OCI-LY7 (cell line): ENCODE results near the gene CNIH3. TPM values are rescaled to one million over a fixed set of nuclear protein-coding genes. Genes with fewer than 3 reads are reported as not detected.
"Not testable (repeated sequence)": the region's sequence is repeated elsewhere in the genome, so short reads cannot be mapped to it uniquely, and the experiment has no call there.

Source experiments
- BruUV-seq: library from RNA; stranded (reverse); fragments of 400-500 nt; replicated peaks from 2 replicates; lab custom pipeline; 2021; lab: Mats Ljungman, UMichigan
- CTCF ChIA-PET: fragments of 300-600 bp; sonication (Branson Sonifier 250); formaldehyde crosslinking; loops from one replicate; lab custom pipeline; 2022; ENCODE audit warnings: antibody characterized with exemption; ENCODE audit not compliant: unreplicated experiment; lab: Charles Lee
- POLR2A ChIA-PET: fragments of 300-600 bp; sonication (Branson Sonifier 250); formaldehyde crosslinking; loops from one replicate; lab custom pipeline; 2022; ENCODE audit warnings: antibody characterized with exemption; lab: Charles Lee
- DNase-seq: peaks from one replicate; pipeline ENCODE4 v3.0.0-alpha.2; 2015; ENCODE audit warnings: low spot score
- H2AFZ ChIP-seq: fragments of 200-600 bp; sonication (generic), shearing (Covaris generic); 2 replicates; pipeline ENCODE4 v1.6.1; 2014; ENCODE audit warnings: mild to moderate bottlenecking, antibody characterized with exemption, low read length, moderate library complexity
- H3K27ac ChIP-seq: fragments of 200-600 bp; sonication (generic); 2 replicates; pipeline ENCODE4 v1.5.1; 2014; ENCODE audit warnings: mixed run types, low read depth, mild to moderate bottlenecking, moderate library complexity, low read length, inconsistent platforms; ENCODE audit not compliant: poor library complexity, severe bottlenecking
- H3K36me3 ChIP-seq: fragments of 200-600 bp; sonication (generic); 2 replicates; pipeline ENCODE4 v1.6.1; 2014; ENCODE audit warnings: mild to moderate bottlenecking, antibody characterized with exemption, low read length, moderate library complexity, mixed read lengths; ENCODE audit not compliant: insufficient read depth
- H3K4me1 ChIP-seq: fragments of 200-600 bp; sonication (generic); 2 replicates; pipeline ENCODE4 v1.5.1; 2014; ENCODE audit warnings: mild to moderate bottlenecking, low read length; ENCODE audit not compliant: insufficient read depth, poor library complexity, severe bottlenecking
- H3K4me2 ChIP-seq: fragments of 200-600 bp; sonication (generic); 2 replicates; pipeline ENCODE4 v1.6.1; 2014; ENCODE audit warnings: mild to moderate bottlenecking, low read length
- H3K4me3 ChIP-seq: fragments of 200-600 bp; sonication (generic); 2 replicates; pipeline ENCODE4 v1.5.1; 2014; ENCODE audit warnings: mild to moderate bottlenecking, low read depth, low read length; ENCODE audit not compliant: poor library complexity, severe bottlenecking
- H3K79me2 ChIP-seq: fragments of 200-600 bp; sonication (generic); 2 replicates; pipeline ENCODE4 v1.6.1; 2016; ENCODE audit warnings: low read depth, mild to moderate bottlenecking, low read length, moderate library complexity, mixed read lengths; ENCODE audit not compliant: insufficient read depth
- H3K9me2 ChIP-seq: fragments of 200-600 bp; sonication (generic); 2 replicates; pipeline ENCODE4 v1.6.1; 2016; ENCODE audit warnings: mild to moderate bottlenecking, low read length, mixed read lengths; ENCODE audit not compliant: insufficient read depth
- H3K9me3 ChIP-seq: fragments of 200-600 bp; sonication (generic); 2 replicates; pipeline ENCODE4 v1.6.1; 2014; ENCODE audit warnings: mild to moderate bottlenecking, mixed run types, low read length, mixed read lengths
- H4K20me1 ChIP-seq: fragments of 200-600 bp; sonication (generic); 2 replicates; pipeline ENCODE4 v1.6.1; 2014; ENCODE audit warnings: mild to moderate bottlenecking, antibody characterized with exemption, low read length, moderate library complexity, mixed read lengths; ENCODE audit not compliant: insufficient read depth
- CTCF ChIP-seq: fragments of 200-600 bp; sonication (generic); conservative IDR thresholded peaks from 2 replicates; pipeline ENCODE4 v1.5.1; 2014; ENCODE audit warnings: mild to moderate bottlenecking, antibody characterized with exemption, low read length, moderate library complexity, mixed read lengths
- EZH2phosphoT487 ChIP-seq: fragments of 200-600 bp; sonication (generic); IDR thresholded peaks from 2 replicates; pipeline ENCODE4 v1.6.1; 2018; ENCODE audit warnings: low read depth, borderline replicate concordance, mild to moderate bottlenecking, mixed run types, antibody characterized with exemption, low read length, moderate library complexity, mixed read lengths
- intact Hi-C: fragments of 100-400 bp; cut with micrococcal nuclease; formaldehyde crosslinking; loops from one replicate; pipeline ENCODE4 v1.10.0; 2022; ENCODE audit not compliant: unreplicated experiment
- total RNA-seq, 2 experiments: library from RNA; depleted of rRNA in 1 of 2; stranded (reverse); fragments of >200 nt in 1 of 2; shearing (Covaris generic) in 1 of 2; gene quantifications; 2 replicates each; pipeline ENCODE4 v1.2.3, GENCODE V29; 2014 to 2022

CNIH3 gene
- total RNA-seq, 2 experiments from 2014 or later: 1.9 to 2.4 TPM

- H3K4me2 ChIP-seq: no peak overlapping the region
- H2AFZ ChIP-seq: no peak overlapping the region
- intact Hi-C loops: no loop called here
- H3K9me3 ChIP-seq: no peaks in the 10 kb centered on the region
- no peaks in the 10 kb centered on the region for H3K79me2 ChIP-seq
- DNase-seq: no peak
- H3K9me2 ChIP-seq: no peaks in the 10 kb centered on the region
- H3K4me3 ChIP-seq: no peak overlapping the region
- H3K27ac ChIP-seq: no peak overlapping the region
- no peaks in the 10 kb centered on the region for H3K36me3 ChIP-seq
- ChIA-PET CTCF (no interaction called here), POLR2A (no interaction called here)
- H3K4me1 ChIP-seq: no peaks in the 10 kb centered on the region
- TF ChIP-seq CTCF (no peak), EZH2phosphoT487 (no peak)
- H4K20me1 ChIP-seq: no peaks in the 10 kb centered on the region
- no TSS peak for BruUV-seq
Measured at GRCh38 chr1:224681816-224682215, 65.7 kb downstream of the CNIH3 start.

GRCh38 chr1:224683936-224684335 is 67.8 kb downstream of the CNIH3 start:
- ChIA-PET POLR2A (no interaction called here), CTCF (no interaction called here)
- Histone ChIP-seq H3K4me2 (no peak overlapping the region), H4K20me1 (no peaks in the 10 kb centered on the region), H3K9me2 (no peaks in the 10 kb centered on the region), H2AFZ (no peak overlapping the region), H3K36me3 (no peaks in the 10 kb centered on the region), H3K27ac (no peak overlapping the region), H3K4me1 (no peaks in the 10 kb centered on the region), H3K4me3 (no peak overlapping the region), H3K9me3 (no peaks in the 10 kb centered on the region), H3K79me2 (no peaks in the 10 kb centered on the region)
- TF ChIP-seq EZH2phosphoT487 (no peak), CTCF (no peak)
- intact Hi-C loops: no loop called here
- DNase-seq: no peak
- BruUV-seq: no TSS peak

- no peaks in the 10 kb centered on the region for H3K79me2 ChIP-seq
- no peak overlapping the region for H3K27ac ChIP-seq
- H3K9me2 ChIP-seq: no peaks in the 10 kb centered on the region
- no peak for DNase-seq
- H3K4me1 ChIP-seq: no peaks in the 10 kb centered on the region
- no TSS peak for BruUV-seq
- H2AFZ ChIP-seq: no peak overlapping the region
- no peaks in the 10 kb centered on the region for H4K20me1 ChIP-seq
- H3K4me2 ChIP-seq: no peak overlapping the region
- CTCF ChIA-PET: no interaction called here
- POLR2A ChIA-PET: no interaction called here
- no peak overlapping the region for H3K4me3 ChIP-seq
- no peaks in the 10 kb centered on the region for H3K9me3 ChIP-seq
- no peaks in the 10 kb centered on the region for H3K36me3 ChIP-seq
- intact Hi-C loops: no loop called here
- TF ChIP-seq EZH2phosphoT487 (no peak), CTCF (no peak)
Measured at GRCh38 chr1:224684979-224685425, 68.9 kb downstream of the CNIH3 start.

- H3K4me2 ChIP-seq, H3K79me2 ChIP-seq, H3K36me3 ChIP-seq, H3K4me1 ChIP-seq, H4K20me1 ChIP-seq, CTCF ChIA-PET, H3K9me3 ChIP-seq, intact Hi-C loops, H3K4me3 ChIP-seq, H3K9me2 ChIP-seq, BruUV-seq, H3K27ac ChIP-seq, DNase-seq, H2AFZ ChIP-seq: not testable (repeated sequence)
- POLR2A ChIA-PET: interaction anchor here (0.6 kb wide), 1 partner anchor 41 kb away, joined by 3 read pairs; no protein-coding TSS in a partner anchor
Measured at GRCh38 chr1:224686140-224686539, 70.0 kb downstream of the CNIH3 start.
